GM19467 (cell line): ENCODE measurements around the gene PTPN14.
"Not testable (repeated sequence)": the region's sequence is repeated elsewhere in the genome, so short reads cannot be mapped to it uniquely, and the experiment has no call there.

Source experiments
- ATAC-seq: cut with Tn5 transposase; IDR thresholded peaks from one replicate; pipeline ENCODE4 v1.9.1; 2021; ENCODE audit warnings: mild to moderate bottlenecking, moderate library complexity; ENCODE audit not compliant: unreplicated experiment

The PTPN14 gene

DNA sequence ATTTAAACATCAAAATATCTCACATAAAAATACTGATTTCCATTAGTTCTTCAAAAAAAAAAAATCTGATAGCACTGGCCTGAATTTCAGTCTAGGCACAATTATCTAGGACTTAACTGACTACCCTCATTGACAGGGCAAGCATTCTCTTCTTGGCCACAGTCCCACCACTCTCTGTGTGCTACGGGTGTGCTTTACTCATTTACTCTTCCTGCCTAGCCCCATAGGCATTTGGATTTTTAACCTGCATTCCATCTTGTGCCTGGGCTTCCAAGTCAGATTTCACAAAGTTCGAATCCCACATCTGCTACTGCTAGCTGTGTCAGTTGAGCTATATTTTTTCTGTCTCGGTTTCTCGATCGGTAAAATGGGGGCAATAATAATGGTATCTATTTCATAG lies 38.0 kb downstream of the PTPN14 start:
- ATAC-seq = no peak

DNA sequence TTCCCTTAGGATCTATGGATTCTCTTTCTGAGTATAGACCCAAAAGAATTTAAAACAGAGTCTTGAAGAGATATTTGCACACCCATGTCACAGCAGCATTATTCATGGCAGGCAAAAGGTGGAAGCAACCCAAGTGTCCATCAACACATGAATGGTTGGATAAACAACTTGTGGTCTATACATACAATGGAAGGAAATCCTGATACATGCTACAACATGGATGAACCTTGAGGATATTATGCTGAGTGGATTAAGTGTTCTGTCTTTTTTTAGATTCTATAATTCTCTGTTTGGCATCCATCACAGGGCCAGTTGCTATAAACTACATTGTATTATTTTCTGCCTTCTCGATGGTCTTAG lies 39.8 kb downstream of the PTPN14 start:
- no peak for ATAC-seq

DNA sequence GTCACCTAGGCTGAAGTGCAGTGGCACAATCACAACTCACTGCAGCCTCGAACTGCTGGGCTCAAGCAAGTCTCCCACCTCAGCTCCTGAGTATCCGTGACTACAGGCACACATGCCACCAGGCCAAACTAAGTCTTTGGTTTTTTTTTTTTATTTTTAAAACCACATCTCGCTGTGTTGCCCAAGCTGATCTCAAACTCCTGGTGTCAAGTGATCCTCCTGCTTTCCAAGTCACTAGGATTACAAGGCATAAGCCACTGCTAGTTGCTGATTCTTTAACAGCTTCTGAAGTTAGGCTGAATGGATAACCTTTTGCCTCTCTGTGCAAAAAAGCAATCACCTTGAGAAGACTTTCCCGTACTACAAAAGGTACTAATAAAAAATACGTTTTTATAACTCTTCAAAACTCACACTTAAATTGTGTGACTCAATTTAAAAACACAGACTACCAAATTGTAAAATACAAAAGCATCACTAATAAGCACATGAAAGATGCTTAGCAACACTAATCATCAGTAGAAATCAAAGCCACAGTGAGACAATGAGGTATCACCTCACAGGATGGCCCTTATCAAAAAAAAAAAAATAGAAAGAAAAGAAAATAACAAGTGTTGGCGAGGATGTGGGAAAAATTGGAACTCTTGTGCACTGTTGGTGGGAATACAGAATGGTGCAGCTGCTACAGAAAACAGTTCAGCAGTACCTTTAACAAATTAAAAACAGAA lies 40.3 kb downstream of the PTPN14 start:
- ATAC-seq = no peak

DNA sequence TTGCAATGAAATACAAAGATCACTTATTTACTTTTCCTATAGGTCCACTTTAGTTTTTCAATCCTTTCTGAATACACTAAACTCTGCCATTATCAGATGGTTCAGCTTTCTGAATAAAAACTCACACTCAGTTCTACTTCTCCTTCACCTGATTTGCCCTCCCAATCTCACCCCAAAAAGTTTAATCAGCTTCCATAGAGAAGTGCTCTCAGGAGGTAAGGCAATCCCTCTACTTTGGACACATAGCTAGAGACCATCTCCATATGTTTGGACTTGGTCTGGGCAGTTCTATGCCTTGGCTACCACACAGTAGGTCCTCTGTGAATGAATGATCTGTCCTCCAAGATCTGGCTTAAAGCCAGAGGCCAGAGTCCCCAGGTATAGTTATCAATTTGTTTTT lies 40.9 kb downstream of the PTPN14 start:
- ATAC-seq = no peak

DNA sequence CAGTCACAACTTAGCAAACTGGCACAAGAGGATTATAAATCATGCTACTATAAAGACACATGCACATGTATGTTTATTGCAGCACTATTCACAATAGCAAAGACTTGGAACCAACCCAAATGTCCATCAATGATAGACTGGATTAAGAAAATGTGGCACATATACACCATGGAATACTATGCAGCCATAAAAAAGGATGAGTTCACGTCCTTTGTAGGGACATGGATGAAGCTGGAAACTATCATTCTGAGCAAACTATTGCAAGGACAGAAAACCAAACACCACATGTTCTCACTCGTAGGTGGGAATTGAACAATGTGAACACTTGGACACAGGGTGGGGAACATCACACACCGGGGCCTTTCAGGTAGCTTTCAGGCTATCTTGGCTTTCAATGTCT lies 41.8 kb downstream of the PTPN14 start:
- not testable (repeated sequence) for ATAC-seq

DNA sequence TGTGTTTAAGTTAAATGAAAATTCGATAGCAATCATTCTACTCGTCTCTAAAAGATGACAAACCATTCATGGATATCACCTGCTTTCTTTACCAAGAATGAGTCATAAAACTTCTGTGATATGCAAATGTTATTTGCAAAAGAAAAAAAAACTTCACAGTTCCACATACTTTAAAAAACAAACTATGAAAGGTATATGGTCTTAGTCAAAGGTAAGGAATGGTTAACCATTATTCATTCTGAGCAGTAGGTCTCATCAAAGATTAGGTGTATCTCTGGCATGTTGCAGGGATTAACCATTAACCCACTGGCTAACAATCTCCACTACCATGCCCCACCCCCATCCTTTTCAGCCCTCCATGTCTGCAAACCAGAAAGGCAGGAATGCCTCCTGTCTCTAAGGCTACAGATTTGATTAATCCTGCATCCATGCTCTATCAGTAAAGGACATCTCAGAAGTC lies 44.4 kb downstream of the PTPN14 start:
- peak; percentile 94 for ATAC-seq

DNA sequence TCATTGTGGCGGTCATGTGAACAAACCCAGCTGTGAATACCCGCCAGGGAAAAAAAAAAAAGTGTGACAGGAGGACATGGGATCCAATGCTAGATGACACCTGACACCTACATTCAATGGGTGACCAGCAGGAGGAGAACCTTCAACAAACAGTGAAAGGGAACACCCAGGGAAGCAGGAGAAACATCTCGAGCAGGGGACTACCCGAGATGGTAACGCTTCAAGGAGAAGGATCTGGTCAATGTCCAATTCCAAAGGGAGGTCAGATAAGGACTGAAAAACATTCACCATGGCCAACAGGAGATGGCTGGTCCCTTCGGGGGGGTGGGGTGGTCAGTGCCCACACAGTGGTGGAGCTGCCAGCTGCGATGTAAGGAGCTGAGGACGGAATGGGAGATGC lies 46.3 kb downstream of the PTPN14 start:
- ATAC-seq = no peak

DNA sequence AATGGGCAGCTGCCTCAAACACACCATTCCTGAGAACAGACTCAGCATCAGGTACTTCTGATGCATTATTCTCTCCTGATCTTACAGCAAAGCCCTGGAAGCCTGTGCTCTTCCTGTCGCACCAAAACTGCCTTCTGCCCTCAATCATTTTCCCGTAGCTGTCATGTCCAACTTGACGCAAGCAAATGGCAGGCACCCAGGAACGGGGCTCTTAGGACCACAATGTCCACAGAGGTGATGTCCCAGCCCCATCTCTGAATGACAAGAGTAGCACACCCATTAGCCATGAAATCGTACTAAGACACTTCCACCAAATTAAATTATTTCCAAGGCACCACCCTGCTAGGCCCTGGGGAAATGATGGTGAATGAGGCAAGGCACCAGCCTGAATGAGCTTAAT lies 47.1 kb downstream of the PTPN14 start:
- ATAC-seq = no peak

DNA sequence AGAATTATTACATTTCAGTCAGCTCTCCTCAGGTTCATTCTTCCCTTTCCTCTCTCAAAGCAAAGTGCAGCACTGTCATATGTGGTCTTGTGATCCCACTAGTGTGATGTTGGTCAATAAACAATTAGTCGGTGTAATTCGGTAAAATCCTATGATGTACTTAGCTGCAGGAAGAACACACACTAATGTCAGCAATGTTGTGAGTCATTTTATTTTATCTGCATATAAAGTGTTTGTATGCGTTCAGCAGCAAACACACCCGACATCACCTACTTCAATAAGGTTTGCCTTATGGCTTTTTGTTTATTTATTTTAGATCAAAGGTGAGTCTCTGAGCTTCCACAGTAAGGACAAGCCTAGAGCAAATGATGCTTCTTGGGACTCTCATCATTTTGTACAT lies 47.8 kb downstream of the PTPN14 start:
- no peak for ATAC-seq

DNA sequence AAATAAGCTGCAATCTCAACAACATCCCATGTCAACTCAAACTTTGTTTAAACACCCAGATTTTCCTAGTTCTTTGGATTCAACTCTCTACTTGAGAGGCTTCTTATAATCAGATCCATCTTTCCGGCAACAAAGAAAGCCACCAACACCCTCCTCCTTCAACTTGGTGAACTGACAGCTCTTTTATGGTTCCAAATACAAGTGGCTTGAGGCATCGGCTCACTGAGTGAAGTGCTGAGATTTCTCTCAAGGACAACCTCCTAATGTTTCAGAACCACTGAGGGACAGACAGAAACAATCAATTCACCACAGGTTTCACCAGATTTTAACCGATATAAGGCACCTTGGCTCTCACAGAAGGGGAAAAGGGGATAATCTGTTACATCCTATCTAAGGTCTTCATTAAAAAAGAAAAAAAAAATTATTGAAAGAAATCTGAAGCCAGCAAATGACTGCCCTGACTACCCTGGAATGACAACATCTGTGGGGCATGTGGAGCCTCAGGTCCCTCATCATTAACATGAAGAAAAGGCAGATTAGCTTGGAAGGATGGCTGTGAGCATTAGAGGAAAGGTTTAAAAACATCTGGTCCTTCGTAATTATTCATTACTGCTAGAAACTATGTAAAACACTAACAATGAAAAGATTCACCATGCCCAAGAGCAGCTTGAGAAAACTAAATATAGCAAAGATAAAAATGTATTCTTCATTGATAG lies 50.9 kb downstream of the PTPN14 start:
- ATAC-seq = no peak

DNA sequence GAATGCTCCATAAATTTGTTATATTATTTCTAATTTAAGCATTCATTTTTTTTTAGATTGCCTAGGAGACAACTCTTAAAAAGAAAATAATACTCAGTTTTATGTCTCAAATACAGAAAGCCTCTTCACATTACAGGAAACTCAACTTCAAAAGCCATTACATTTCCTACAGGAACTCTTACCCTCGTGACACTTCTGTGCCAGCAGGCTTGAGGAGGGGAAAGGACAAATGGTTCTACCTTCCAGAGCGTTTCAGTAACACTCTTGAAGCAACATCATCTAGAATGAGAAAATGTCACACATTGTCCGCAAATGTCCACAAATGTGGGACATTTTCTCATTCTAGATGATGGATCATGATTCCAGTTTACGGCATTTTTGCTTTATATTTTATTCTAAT lies 51.7 kb downstream of the PTPN14 start:
- ATAC-seq = no peak

DNA sequence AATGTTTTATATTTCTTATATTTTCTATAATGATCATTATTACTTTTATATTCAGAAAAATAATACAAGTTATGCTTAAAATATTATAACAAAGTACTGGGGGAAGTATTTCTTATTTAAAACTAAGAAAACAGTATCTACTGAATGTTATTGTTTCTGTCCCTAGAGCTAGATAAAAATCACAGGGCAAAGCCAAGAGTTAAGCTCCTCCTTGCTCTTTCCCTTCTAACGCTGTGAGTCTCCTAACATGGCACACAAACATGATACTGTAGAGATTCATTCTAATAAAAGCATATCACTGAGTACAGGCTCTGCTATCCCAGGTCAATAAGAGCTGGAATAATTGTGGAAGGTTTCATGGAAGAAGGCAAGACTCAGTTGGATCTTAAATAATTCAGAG lies 53.4 kb downstream of the PTPN14 start:
- ATAC-seq = no peak

DNA sequence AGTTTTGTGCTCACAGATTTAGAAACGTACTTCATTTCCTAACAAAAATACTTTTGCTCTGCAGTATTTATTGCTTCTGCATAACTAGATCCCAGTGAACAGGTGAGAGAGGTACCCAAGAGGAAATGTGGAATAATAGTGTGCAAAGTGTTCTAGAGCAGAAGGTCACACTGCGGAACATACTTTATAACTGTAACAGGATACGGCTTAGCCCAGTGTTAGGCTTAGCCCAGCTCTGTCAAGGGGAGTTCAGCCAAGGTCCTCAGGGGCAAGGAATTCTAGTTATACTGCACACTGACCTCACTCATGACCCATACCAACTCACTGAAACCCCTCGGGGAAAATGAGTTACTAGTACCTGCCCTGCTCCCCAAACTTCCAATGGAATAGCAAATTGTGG lies 55.3 kb downstream of the PTPN14 start:
- ATAC-seq = no peak

DNA sequence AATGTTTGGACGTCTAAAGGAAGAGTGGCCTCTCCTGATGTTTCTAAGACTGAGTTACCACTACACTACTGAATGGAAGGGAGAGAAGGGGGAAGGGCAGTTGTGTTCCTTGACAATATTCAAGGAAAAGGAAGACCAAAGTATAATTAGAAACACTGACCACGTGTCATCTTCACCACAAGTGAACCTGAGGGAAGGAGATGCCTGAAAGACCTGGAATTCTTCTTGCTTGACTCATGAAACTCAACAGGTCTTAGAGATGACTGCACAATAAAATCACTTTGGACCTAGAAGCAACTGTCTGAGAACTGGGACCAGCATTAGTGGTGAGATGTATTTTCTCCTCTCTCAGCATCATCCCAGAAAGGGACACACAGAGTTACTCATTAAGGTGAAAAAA lies 56.7 kb downstream of the PTPN14 start:
- no peak for ATAC-seq

DNA sequence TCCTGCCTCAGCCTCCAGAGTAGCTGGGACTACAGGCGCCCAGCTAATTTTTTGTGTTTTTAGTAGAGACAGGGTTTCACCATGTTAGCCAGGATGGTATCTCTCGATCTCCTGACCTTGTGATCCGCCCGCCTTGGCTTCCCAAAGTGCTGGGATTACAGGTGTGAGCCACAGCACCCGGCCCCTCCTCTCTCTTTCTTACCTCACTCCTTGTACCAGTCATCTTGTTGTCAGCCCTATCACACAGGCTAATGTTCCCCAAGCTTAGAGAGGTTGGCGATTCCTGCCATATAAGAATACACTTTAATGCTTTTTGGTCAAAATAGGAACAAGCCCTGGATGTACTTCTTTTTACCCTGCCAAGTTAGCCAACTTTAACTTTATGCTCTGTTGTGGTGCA lies 57.2 kb downstream of the PTPN14 start:
- ATAC-seq = not testable (repeated sequence)

DNA sequence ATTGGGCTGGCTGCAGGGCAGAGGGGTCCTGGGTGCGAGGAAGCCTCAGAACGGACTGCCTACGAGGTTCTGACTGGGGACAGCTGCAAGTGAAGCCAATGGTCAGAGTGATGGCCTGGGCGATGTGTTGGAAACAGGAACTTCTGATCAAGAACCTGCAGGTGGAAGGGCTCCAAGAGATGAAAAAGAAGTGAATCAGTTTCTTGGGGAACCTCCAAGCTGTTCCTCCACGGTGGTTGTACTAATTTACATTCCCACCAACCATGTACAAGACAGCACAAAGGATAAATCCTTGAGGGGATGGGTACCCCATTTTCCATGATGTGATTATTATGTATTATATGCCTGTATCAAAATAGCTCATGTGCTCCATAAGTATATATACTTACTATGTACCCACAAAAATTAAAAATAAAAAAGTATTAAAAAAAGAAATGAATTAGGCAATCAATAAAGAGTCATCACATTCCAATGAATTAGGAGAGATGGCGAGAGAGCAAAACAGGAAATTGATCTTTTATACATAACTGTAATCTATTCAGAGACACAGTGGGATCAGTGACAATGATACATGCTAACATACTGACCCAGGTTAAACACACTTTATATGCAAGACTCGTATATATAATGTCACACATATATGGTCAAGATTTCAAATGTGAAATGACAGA lies 58.1 kb downstream of the PTPN14 start:
- no peak for ATAC-seq

DNA sequence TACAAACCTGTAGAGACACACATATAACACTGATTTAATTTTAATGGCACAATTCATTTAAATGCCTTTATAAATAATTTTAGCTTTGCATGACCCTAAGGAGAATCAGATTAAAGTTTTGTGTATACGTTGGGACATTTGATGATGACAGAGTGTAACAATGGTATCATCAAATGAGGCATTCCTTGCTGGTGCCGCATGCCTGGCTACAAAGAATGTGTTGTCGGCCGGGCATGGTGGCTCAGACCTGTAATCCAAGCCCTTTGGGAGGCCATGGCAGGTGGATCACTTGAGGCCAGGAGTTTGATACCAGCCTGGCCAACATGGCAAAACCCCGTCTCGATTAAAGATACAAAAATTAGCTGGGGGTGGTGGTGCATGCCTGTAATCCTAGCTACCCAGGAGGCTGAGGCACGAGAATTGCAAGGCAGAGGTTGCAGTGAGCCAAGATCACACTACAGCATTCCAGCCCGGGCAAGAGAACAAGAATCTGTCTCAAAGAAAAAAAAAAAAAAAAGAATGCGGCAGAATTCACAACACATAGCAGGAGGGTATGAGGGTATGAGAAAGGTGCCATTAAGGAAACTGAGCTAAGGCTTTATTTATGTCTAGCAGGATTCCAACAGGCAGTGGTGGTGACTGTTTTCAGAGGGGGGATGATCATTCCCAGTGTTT lies 58.9 kb downstream of the PTPN14 start:
- ATAC-seq = no peak

DNA sequence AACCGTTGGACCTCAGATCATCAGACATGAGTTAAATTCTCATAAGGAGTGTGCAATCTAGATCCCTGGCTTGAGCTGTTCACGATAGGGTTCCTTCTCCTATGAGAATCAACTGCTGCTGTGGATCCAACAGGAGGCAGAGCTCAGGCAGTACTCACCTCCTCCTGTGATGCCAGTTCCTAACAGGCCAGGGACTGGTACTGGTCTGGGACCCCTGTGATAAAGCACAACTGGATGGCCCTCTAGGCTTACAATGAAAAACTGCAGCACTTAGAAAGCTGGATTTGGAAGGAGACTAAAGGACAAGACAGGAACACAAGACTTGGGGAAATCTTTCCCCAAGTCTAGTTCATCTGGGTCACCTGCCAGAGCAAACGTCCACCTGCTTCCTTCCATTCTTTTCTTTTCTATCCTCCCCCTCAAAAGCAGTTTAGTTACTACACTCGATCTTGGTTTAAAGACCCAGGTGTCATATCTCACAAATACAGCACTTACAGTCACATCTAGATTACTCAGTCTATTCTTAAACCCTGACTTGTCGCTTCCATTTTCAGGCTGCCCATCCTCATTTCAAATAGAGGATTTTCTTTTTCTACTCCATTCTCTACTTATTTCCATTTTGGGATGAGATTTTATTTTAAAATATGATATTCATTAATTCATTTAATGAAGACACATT lies 59.8 kb downstream of the PTPN14 start:
- no peak for ATAC-seq

DNA sequence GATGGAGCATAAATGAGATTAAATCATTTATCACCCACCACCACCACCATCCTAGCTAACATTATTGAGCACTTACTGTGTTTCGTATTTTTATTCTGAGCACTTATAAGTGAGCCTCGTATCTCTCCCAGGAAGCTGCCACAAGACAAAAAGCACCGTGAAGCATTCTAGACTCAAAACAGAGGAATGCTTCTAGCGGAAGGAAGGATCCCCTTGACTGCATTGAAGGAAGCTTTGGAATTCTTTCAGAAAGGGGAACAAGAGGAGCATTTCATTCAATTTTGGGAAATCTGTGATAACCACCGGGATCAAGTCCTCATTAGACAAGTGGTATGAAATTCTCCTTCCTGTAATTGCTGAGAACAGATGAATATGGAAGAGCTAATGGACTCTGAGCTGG lies 66.3 kb downstream of the PTPN14 start:
- no peak for ATAC-seq

DNA sequence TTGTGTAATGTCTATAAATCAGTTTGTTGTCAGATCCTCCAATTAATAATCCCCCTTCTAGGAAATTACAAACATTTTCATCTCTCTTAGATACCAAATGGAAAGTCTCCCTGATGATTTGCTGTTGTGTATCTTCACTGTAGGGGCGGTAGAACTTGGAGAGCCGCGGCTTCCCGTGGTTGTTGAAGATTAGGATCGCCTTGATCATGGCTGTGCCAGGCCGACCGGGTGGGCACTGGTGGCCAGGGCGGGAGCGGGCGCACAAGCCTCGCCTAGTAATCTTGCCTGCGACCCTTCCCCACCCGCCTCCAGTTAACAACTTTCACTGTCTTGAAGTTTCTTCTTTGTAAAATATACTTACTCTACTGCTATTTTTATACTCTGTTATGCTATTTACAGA lies 68.2 kb downstream of the PTPN14 start:
- ATAC-seq = not testable (repeated sequence)
